NCI-H1694 treated with DMSO at 0.1 percent for 48 hours (cell line): ENCODE results near the gene CAPN10.

Source experiments
- DNase-seq: peaks from one replicate; lab custom pipeline; 2025; lab: John Stamatoyannopoulos, UW

Gene CAPN10

GRCh38 chr2:240624011-240624949 is 37.7 kb downstream of the CAPN10 start:
- DNase-seq, result no peak

- DNase-seq, result no peak
Measured at GRCh38 chr2:240624950-240625621, 38.6 kb downstream of the CAPN10 start, which contains the start of gene GPR35. Gene GPR35 (plus strand): TSS chr2:240625480. CDS start chr2:240629953, 4,473 bp downstream.

- DNase-seq, result no peak
Measured at GRCh38 chr2:240626531-240627300, 40.2 kb downstream of the CAPN10 start.

- no peak for DNase-seq
Measured at GRCh38 chr2:240627736-240628506, 41.4 kb downstream of the CAPN10 start.

GRCh38 chr2:240628507-240628807 is 41.9 kb downstream of the CAPN10 start:
- DNase-seq, result no peak

- DNase-seq, result no peak
Measured at GRCh38 chr2:240628808-240629618, 42.5 kb downstream of the CAPN10 start.

- no peak for DNase-seq
Measured at GRCh38 chr2:240629619-240629967, 43.1 kb downstream of the CAPN10 start.

- DNase-seq, result no peak
Measured at GRCh38 chr2:240629968-240630770, 43.6 kb downstream of the CAPN10 start.

GRCh38 chr2:240630771-240631547 is 44.4 kb downstream of the CAPN10 start:
- no peak for DNase-seq

GRCh38 chr2:240631548-240632305 is 45.2 kb downstream of the CAPN10 start:
- DNase-seq, result no peak

- DNase-seq, result no peak
Measured at GRCh38 chr2:240632306-240632721, 45.8 kb downstream of the CAPN10 start.

- no peak for DNase-seq
Measured at GRCh38 chr2:240635121-240635997, 48.8 kb downstream of the CAPN10 start.

GRCh38 chr2:240635998-240636547 is 49.5 kb downstream of the CAPN10 start:
- no peak for DNase-seq

- DNase-seq, result no peak
Measured at GRCh38 chr2:240636563-240637115, 50.1 kb downstream of the CAPN10 start.

GRCh38 chr2:240637116-240637900 is 50.8 kb downstream of the CAPN10 start:
- no peak for DNase-seq

- DNase-seq, result no peak
Measured at GRCh38 chr2:240637901-240638345, 51.4 kb downstream of the CAPN10 start.
